IPS-11a (cell line): ENCODE measurements around the gene XAB2.
"Not testable (repeated sequence)": the region's sequence is repeated elsewhere in the genome, so short reads cannot be mapped to it uniquely, and the experiment has no call there.

ENCODE experiments used
- H3K4me3 ChIP-seq: one replicate; pipeline ENCODE4 v1.5.1; 2013; ENCODE audit warnings: low read depth, low read length, control low read depth

Gene XAB2

GRCh38 chr19:7582446-7582845, 46.9 kb downstream of the XAB2 start:
- H3K4me3 ChIP-seq: no peak overlapping the region

- H3K4me3 ChIP-seq: no peak overlapping the region
Measured at GRCh38 chr19:7579182-7579581, 50.2 kb downstream of the XAB2 start.

- no peak overlapping the region for H3K4me3 ChIP-seq
Measured at GRCh38 chr19:7578127-7578526, 51.2 kb downstream of the XAB2 start.

- H3K4me3 ChIP-seq: not testable (repeated sequence)
Measured at GRCh38 chr19:7577422-7577821, 51.9 kb downstream of the XAB2 start.

GRCh38 chr19:7575434-7576040, 53.8 kb downstream of the XAB2 start:
- H3K4me3 ChIP-seq: no peak overlapping the region

GRCh38 chr19:7570761-7571160, 58.6 kb downstream of the XAB2 start:
- H3K4me3 ChIP-seq: no peak overlapping the region
